Neural progenitor cell (in vitro differentiated cells): Measurements from ENCODE around the gene SATB2. TPM values are rescaled to one million over a fixed set of nuclear protein-coding genes. Genes with fewer than 3 reads are reported as not detected.

Experiments used
- DNase-seq: peaks from one replicate; pipeline ENCODE4 v3.0.0-alpha.2; 2016; ENCODE audit warnings: low spot score
- H2AFZ ChIP-seq: fragments of 200-600 bp; sonication (generic); replicated peaks from 2 replicates; pipeline ENCODE4 v1.6.1; 2016; ENCODE audit warnings: antibody characterized with exemption
- H3F3A ChIP-seq: fragments of 200-600 bp; sonication (generic); 2 replicates; pipeline ENCODE4 v1.6.1; 2016; ENCODE audit warnings: antibody characterized with exemption, low read depth
- H3K27ac ChIP-seq: fragments of 200-600 bp; sonication (generic); 2 replicates; pipeline ENCODE4 v1.5.1; 2016; ENCODE audit warnings: mild to moderate bottlenecking
- H3K27me3 ChIP-seq: fragments of 200-600 bp; sonication (generic); 2 replicates; pipeline ENCODE4 v1.6.1; 2016; ENCODE audit warnings: mild to moderate bottlenecking, moderate library complexity
- H3K36me3 ChIP-seq: fragments of 200-600 bp; sonication (generic); 2 replicates; pipeline ENCODE4 v1.5.1; 2016
- H3K4me1 ChIP-seq: fragments of 200-600 bp; sonication (generic); 2 replicates; pipeline ENCODE4 v1.6.1; 2016; ENCODE audit warnings: mixed run types
- H3K4me2 ChIP-seq: fragments of 200-600 bp; sonication (generic); 2 replicates; pipeline ENCODE4 v1.6.1; 2016
- H3K4me3 ChIP-seq: fragments of 200-600 bp; sonication (generic); 2 replicates; pipeline ENCODE4 v1.5.1; 2016
- H3K79me2 ChIP-seq: fragments of 200-600 bp; sonication (generic); 2 replicates; pipeline ENCODE4 v1.6.1; 2016; ENCODE audit warnings: low read depth
- H3K9ac ChIP-seq: fragments of 200-600 bp; sonication (generic); 2 replicates; pipeline ENCODE4 v1.6.1; 2016
- H3K9me3 ChIP-seq: fragments of 200-600 bp; sonication (generic); 2 replicates; pipeline ENCODE4 v1.5.1; 2016; ENCODE audit warnings: low read depth
- H4K20me1 ChIP-seq: fragments of 200-600 bp; sonication (generic); 2 replicates; pipeline ENCODE4 v1.6.1; 2016; ENCODE audit warnings: low read depth
- H3K27ac Mint-ChIP-seq: 3 replicates; pipeline ENCODE4 v1.8.0; 2021; ENCODE audit warnings: mixed read lengths
- H3K27me3 Mint-ChIP-seq: 2 replicates; pipeline ENCODE4 v1.8.0; 2022; ENCODE audit warnings: low read depth, mild to moderate bottlenecking, inconsistent platforms, moderate library complexity, mixed read lengths; ENCODE audit not compliant: insufficient read depth
- H3K36me3 Mint-ChIP-seq: 3 replicates; pipeline ENCODE4 v1.8.0; 2021; ENCODE audit warnings: mixed read lengths
- H3K4me1 Mint-ChIP-seq: 3 replicates; pipeline ENCODE4 v1.8.0; 2021; ENCODE audit warnings: mixed read lengths
- H3K4me3 Mint-ChIP-seq: 3 replicates; pipeline ENCODE4 v1.8.0; 2021; ENCODE audit warnings: mild to moderate bottlenecking, moderate library complexity, mixed read lengths
- H3K9me3 Mint-ChIP-seq: 3 replicates; pipeline ENCODE4 v1.8.0; 2020; ENCODE audit warnings: mixed read lengths
- EZH2 ChIP-seq: fragments of 200-600 bp; sonication (generic); IDR thresholded peaks from 2 replicates; pipeline ENCODE4 v1.6.1; 2017; ENCODE audit warnings: antibody characterized with exemption, mild to moderate bottlenecking, moderate library complexity
- EZH2phosphoT487 ChIP-seq: fragments of 200-600 bp; sonication (generic); IDR thresholded peaks from 2 replicates; pipeline ENCODE4 v1.6.1; 2017; ENCODE audit warnings: antibody characterized with exemption
- total RNA-seq: library from RNA; depleted of rRNA; stranded (reverse); fragments of >200 nt; gene quantifications from 2 replicates; pipeline ENCODE4 v1.2.3, GENCODE V29; 2015; ENCODE audit warnings: low replicate concordance
- TF ChIP-seq, protein P1 (sequence below): fragments of 200-600 bp; sonication (generic); IDR thresholded peaks from 2 replicates; pipeline ENCODE4 v1.5.1; 2017; ENCODE audit warnings: antibody characterized with exemption, mild to moderate bottlenecking

SATB2 gene
- total RNA-seq, 1 donor from 2014 or later = 3.7 TPM

DNA sequence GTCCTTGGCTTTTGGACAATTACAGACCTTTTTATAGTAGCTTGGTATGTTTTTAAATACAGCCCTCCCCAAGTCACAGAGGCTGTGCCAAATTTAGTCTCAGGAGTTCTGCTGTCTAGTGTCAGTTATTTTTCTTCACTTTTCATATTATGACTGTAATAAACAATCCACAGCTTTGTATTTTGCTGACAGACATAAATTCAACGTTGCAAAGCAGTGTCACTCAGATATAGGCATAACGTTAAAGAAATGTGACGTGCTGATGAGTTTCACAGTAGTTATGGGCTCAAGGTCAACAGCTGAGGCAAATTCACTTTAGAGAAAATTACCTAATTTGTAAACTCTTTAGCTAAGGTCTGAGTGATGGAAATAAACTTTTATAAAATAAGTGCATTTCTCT is 151.6 kb downstream of the SATB2 start:
- H3K4me1 Mint-ChIP-seq = peaks cover 26% of the 10 kb centered on the region
- H4K20me1 ChIP-seq = no peaks in the 10 kb centered on the region
- H3K9me3 ChIP-seq = no peaks in the 10 kb centered on the region
- H3K27ac ChIP-seq = no peak overlapping the region
- no peaks in the 10 kb centered on the region for H3F3A ChIP-seq
- H3K4me2 ChIP-seq = no peak overlapping the region
- no peaks in the 10 kb centered on the region for H3K27me3 ChIP-seq
- TF ChIP-seq EZH2phosphoT487 (no peak), EZH2 (no peak)
- TF ChIP-seq, protein P1, sequence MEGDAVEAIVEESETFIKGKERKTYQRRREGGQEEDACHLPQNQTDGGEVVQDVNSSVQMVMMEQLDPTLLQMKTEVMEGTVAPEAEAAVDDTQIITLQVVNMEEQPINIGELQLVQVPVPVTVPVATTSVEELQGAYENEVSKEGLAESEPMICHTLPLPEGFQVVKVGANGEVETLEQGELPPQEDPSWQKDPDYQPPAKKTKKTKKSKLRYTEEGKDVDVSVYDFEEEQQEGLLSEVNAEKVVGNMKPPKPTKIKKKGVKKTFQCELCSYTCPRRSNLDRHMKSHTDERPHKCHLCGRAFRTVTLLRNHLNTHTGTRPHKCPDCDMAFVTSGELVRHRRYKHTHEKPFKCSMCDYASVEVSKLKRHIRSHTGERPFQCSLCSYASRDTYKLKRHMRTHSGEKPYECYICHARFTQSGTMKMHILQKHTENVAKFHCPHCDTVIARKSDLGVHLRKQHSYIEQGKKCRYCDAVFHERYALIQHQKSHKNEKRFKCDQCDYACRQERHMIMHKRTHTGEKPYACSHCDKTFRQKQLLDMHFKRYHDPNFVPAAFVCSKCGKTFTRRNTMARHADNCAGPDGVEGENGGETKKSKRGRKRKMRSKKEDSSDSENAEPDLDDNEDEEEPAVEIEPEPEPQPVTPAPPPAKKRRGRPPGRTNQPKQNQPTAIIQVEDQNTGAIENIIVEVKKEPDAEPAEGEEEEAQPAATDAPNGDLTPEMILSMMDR = no peak
- no peak overlapping the region for H3K9ac ChIP-seq
- no peaks in the 10 kb centered on the region for H3K9me3 Mint-ChIP-seq
- peaks cover 2% of the 10 kb centered on the region for H3K36me3 Mint-ChIP-seq
- H3K27ac Mint-ChIP-seq = no peak overlapping the region
- H3K4me1 ChIP-seq = peaks cover 5% of the 10 kb centered on the region
- no peak overlapping the region for H2AFZ ChIP-seq
- H3K79me2 ChIP-seq = no peaks in the 10 kb centered on the region
- no peak overlapping the region for H3K4me3 ChIP-seq
- H3K4me3 Mint-ChIP-seq = no peak overlapping the region
- DNase-seq = no peak
- H3K27me3 Mint-ChIP-seq = peaks cover 3% of the 10 kb centered on the region
- H3K36me3 ChIP-seq = no peaks in the 10 kb centered on the region

DNA sequence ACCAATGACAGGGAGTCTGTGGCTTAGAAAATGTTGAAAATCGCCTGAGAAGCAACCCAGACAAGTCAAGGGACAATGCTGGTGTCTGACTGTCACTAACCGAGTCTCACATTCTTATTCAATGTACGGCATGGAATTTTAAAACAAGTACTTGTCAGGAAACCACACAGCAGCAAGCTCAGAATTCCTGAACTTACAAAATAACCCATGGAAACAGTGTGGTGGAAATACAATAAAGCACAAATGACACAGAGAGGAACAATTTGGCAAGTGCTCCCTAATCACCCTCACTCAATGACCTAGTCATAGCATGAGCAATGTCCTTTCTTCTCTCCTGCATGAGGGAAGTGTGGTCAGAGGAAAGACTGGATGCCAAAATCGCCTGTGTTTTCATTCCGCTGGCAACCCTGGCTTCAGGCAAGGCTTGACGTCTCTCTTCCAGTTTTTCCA is 154.0 kb downstream of the SATB2 start:
- H3K27ac Mint-ChIP-seq = no peak overlapping the region
- H3K36me3 Mint-ChIP-seq = peaks cover 2% of the 10 kb centered on the region
- H4K20me1 ChIP-seq = no peaks in the 10 kb centered on the region
- H2AFZ ChIP-seq = no peak overlapping the region
- peaks cover 5% of the 10 kb centered on the region for H3K4me1 Mint-ChIP-seq
- TF ChIP-seq, protein P1 = no peak
- TF ChIP-seq EZH2 (no peak), EZH2phosphoT487 (no peak)
- H3K4me3 Mint-ChIP-seq = no peak overlapping the region
- H3K4me3 ChIP-seq = no peak overlapping the region
- no peaks in the 10 kb centered on the region for H3K9me3 Mint-ChIP-seq
- no peaks in the 10 kb centered on the region for H3K79me2 ChIP-seq
- no peaks in the 10 kb centered on the region for H3K9me3 ChIP-seq
- H3K27me3 ChIP-seq = no peaks in the 10 kb centered on the region
- H3F3A ChIP-seq = no peaks in the 10 kb centered on the region
- H3K9ac ChIP-seq = no peak overlapping the region
- DNase-seq = no peak
- H3K27me3 Mint-ChIP-seq = no peaks in the 10 kb centered on the region
- no peak overlapping the region for H3K27ac ChIP-seq
- H3K4me1 ChIP-seq = no peaks in the 10 kb centered on the region
- no peak overlapping the region for H3K4me2 ChIP-seq
- H3K36me3 ChIP-seq = no peaks in the 10 kb centered on the region

GRCh38 chr2:199302851-199303250 is 154.9 kb downstream of the SATB2 start:
- Histone ChIP-seq H3K27me3 (no peaks in the 10 kb centered on the region), H3K4me2 (no peak overlapping the region), H3F3A (no peaks in the 10 kb centered on the region), H3K9ac (no peak overlapping the region), H3K27ac (no peak overlapping the region), H3K36me3 (no peaks in the 10 kb centered on the region), H3K4me1 (no peaks in the 10 kb centered on the region), H3K4me3 (no peak overlapping the region), H3K79me2 (no peaks in the 10 kb centered on the region), H3K9me3 (no peaks in the 10 kb centered on the region), H2AFZ (no peak overlapping the region), H4K20me1 (no peaks in the 10 kb centered on the region)
- Mint-ChIP-seq H3K27me3 (no peaks in the 10 kb centered on the region), H3K4me1 (peaks cover 4% of the 10 kb centered on the region), H3K9me3 (no peaks in the 10 kb centered on the region), H3K36me3 (peaks cover 4% of the 10 kb centered on the region), H3K4me3 (no peak overlapping the region), H3K27ac (no peak overlapping the region)
- no peak for TF ChIP-seq EZH2phosphoT487
- no peak for TF ChIP-seq EZH2
- TF ChIP-seq, protein P1 = no peak
- no peak for DNase-seq

- Mint-ChIP-seq H3K27me3 (no peaks in the 10 kb centered on the region), H3K27ac (no peak overlapping the region), H3K4me3 (no peak overlapping the region), H3K4me1 (no peaks in the 10 kb centered on the region), H3K36me3 (no peaks in the 10 kb centered on the region), H3K9me3 (no peaks in the 10 kb centered on the region)
- Histone ChIP-seq H3K9ac (no peak overlapping the region), H2AFZ (no peak overlapping the region), H3K4me3 (no peak overlapping the region), H3F3A (no peaks in the 10 kb centered on the region), H3K27me3 (no peaks in the 10 kb centered on the region), H3K4me2 (no peak overlapping the region), H3K4me1 (no peaks in the 10 kb centered on the region), H3K36me3 (no peaks in the 10 kb centered on the region), H3K27ac (no peak overlapping the region), H4K20me1 (no peaks in the 10 kb centered on the region), H3K9me3 (no peaks in the 10 kb centered on the region), H3K79me2 (no peaks in the 10 kb centered on the region)
- no peak for TF ChIP-seq EZH2phosphoT487
- no peak for TF ChIP-seq EZH2
- TF ChIP-seq, protein P1 = no peak
- no peak for DNase-seq
These were observed 169.3 kb downstream of the SATB2 start for GRCh38 chr2:199288424-199288823.
